Ovary (tissue), 3 donors: Measurements from ENCODE around the gene LAX1.

Source experiments
- EP300 ChIP-seq: sonication (generic); formaldehyde crosslinking; IDR thresholded peaks from one replicate; pipeline ENCODE4 v1.6.1; 2017; ENCODE audit warnings: antibody characterized with exemption
- POLR2A ChIP-seq: fragments of 450-650 bp; IDR thresholded peaks from one replicate; pipeline ENCODE4 v1.6.1; 2017; ENCODE audit warnings: antibody characterized with exemption, mild to moderate bottlenecking, moderate library complexity
- TF ChIP-seq, protein P1 (sequence below), 3 donors: fragments of 450-650 bp in 2 of 3; fragments of 200-600 bp in 1 of 3; IDR thresholded peaks; one replicate each; pipeline versions ENCODE4 v1.5.1 to v1.8.0; 2016 to 2022; ENCODE audit warnings: antibody characterized with exemption in 3 of 3, mild to moderate bottlenecking in 1 of 3
- donor health status: DM: no; HTN: no; CAD: no.

DNA sequence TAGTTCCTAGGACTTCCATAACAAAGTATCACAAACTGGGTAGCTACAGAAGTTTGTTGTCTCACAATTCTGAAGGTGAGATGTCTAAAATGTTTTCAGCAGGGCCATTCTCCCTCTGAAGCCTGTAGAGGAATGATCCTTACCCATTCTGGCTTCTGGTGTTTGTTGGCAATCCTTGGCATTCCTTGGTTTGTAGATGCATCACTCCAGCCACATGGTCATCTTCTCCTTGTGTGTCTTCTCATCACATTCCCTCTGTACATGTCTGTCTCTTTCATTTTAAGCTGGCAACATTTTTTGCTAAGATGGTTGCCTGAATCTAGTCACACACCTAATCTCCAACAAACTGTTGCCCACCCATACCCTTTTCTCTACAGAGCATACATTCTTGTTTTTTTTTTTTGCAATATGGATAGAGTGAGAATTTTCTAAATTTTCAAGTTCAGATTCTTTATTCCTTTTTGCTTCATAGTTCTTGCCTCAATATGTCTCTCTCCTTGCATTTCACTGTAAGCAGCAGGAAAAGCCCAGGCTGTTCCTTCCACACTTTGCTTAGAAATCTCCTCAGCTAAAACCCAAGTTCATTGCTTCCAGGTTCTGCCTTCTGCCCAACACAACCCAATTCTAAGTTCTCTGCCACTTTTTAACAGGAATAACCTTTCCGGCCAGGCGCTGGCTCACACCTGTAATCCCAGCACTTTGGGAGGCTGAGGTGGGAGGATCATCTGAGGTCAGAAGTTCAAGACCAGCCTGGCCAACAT is 48.8 kb downstream of the LAX1 start:
- TF ChIP-seq, protein P1, sequence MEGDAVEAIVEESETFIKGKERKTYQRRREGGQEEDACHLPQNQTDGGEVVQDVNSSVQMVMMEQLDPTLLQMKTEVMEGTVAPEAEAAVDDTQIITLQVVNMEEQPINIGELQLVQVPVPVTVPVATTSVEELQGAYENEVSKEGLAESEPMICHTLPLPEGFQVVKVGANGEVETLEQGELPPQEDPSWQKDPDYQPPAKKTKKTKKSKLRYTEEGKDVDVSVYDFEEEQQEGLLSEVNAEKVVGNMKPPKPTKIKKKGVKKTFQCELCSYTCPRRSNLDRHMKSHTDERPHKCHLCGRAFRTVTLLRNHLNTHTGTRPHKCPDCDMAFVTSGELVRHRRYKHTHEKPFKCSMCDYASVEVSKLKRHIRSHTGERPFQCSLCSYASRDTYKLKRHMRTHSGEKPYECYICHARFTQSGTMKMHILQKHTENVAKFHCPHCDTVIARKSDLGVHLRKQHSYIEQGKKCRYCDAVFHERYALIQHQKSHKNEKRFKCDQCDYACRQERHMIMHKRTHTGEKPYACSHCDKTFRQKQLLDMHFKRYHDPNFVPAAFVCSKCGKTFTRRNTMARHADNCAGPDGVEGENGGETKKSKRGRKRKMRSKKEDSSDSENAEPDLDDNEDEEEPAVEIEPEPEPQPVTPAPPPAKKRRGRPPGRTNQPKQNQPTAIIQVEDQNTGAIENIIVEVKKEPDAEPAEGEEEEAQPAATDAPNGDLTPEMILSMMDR (IDR thresholded peaks at IDR 0.05) = no peak
- TF ChIP-seq EP300 = no peak
- TF ChIP-seq POLR2A = no peak
